HEK293 (cell line): ENCODE results near the gene MARCHF9.

Experiments used
- CTCF ChIA-PET: fragments of 350-600 bp; formaldehyde crosslinking; extraction: SDS; loops from one replicate; lab custom pipeline; 2021; ENCODE audit warnings: antibody characterized with exemption; lab: Yijun Ruan, JAX
- POLR2A ChIA-PET: fragments of 300-600 bp; formaldehyde crosslinking; extraction: SDS; loops from one replicate; lab custom pipeline; 2020; ENCODE audit warnings: antibody characterized with exemption, inconsistent platforms; lab: Yijun Ruan, JAX
- H3K27ac ChIP-seq: fragments of 200-500 bp; sonication (Bioruptor generic); 2 replicates; pipeline ENCODE4 v1.5.1; 2014; ENCODE audit warnings: low read depth, low read length, control low read depth, inconsistent platforms; ENCODE audit errors: extremely low read depth
- H3K36me3 ChIP-seq, 2 experiments: fragments of 200-500 bp in 1 of 2; sonication (Bioruptor generic) in 1 of 2; 1 replicate in 1 of 2; 2 replicates in 1 of 2; pipeline ENCODE4 v1.5.1; 2014 to 2017; ENCODE audit warnings: inconsistent platforms in 2 of 2, low read length in 2 of 2; ENCODE audit not compliant: control insufficient read depth in 2 of 2, insufficient read depth in 1 of 2
- H3K4me1 ChIP-seq: fragments of 200-500 bp; sonication (Bioruptor generic); 2 replicates; pipeline ENCODE4 v1.5.1; 2014; ENCODE audit warnings: mild to moderate bottlenecking, low read length, inconsistent platforms; ENCODE audit not compliant: control insufficient read depth, insufficient read depth
- H3K4me3 ChIP-seq: 2 replicates; pipeline ENCODE4 v1.5.1; 2011; ENCODE audit warnings: low read depth, mild to moderate bottlenecking, control low read depth, low read length, moderate library complexity
- H3K9me3 ChIP-seq: fragments of 200-500 bp; sonication (Bioruptor generic); 2 replicates; pipeline ENCODE4 v1.5.1; 2014; ENCODE audit warnings: low read depth, low read length, inconsistent platforms; ENCODE audit not compliant: control insufficient read depth, insufficient read depth
- HOXD13 ChIP-seq: sonication (generic); formaldehyde crosslinking; IDR thresholded peaks from 2 replicates; pipeline ENCODE4 v1.8.0; 2022; ENCODE audit warnings: missing genetic modification reagents, borderline replicate concordance
- MYNN ChIP-seq: fragments of 450-650 bp; formaldehyde crosslinking; IDR thresholded peaks from 2 replicates; pipeline ENCODE4 v1.5.1; 2016; ENCODE audit warnings: missing biosample characterization, missing genetic modification characterization, borderline replicate concordance
- SCRT1 ChIP-seq: fragments of 450-650 bp; formaldehyde crosslinking; IDR thresholded peaks from 2 replicates; pipeline ENCODE4 v1.5.1; 2016; ENCODE audit warnings: missing biosample characterization, missing genetic modification characterization, borderline replicate concordance
- SCRT2 ChIP-seq: fragments of 450-650 bp; formaldehyde crosslinking; IDR thresholded peaks from 2 replicates; pipeline ENCODE4 v1.5.1; 2016; ENCODE audit warnings: missing biosample characterization, missing genetic modification characterization
- ZNF280C ChIP-seq: fragments of 450-650 bp; formaldehyde crosslinking; IDR thresholded peaks from 2 replicates; pipeline ENCODE4 v1.5.1; 2016; ENCODE audit warnings: missing biosample characterization, missing genetic modification characterization
- ZNF830 ChIP-seq: fragments of 450-650 bp; IDR thresholded peaks from 2 replicates; pipeline ENCODE4 v1.5.0; 2018; ENCODE audit warnings: missing biosample characterization, missing genetic modification characterization, low read depth, mild to moderate bottlenecking, moderate library complexity
- TF ChIP-seq, protein P1 (sequence below): fragments of 450-650 bp; formaldehyde crosslinking; IDR thresholded peaks from 2 replicates; pipeline ENCODE4 v1.5.1; 2016; ENCODE audit warnings: missing biosample characterization, missing genetic modification characterization, low read depth
- TF ChIP-seq, protein P2 (sequence below): fragments of 450-650 bp; formaldehyde crosslinking; IDR thresholded peaks from 2 replicates; pipeline ENCODE4 v1.5.1; 2017; ENCODE audit warnings: missing biosample characterization, missing genetic modification characterization

Gene MARCHF9

GRCh38 chr12:57731411-57732080 lies 23.4 kb upstream of the MARCHF9 start (continued):
- TF ChIP-seq, protein P1, sequence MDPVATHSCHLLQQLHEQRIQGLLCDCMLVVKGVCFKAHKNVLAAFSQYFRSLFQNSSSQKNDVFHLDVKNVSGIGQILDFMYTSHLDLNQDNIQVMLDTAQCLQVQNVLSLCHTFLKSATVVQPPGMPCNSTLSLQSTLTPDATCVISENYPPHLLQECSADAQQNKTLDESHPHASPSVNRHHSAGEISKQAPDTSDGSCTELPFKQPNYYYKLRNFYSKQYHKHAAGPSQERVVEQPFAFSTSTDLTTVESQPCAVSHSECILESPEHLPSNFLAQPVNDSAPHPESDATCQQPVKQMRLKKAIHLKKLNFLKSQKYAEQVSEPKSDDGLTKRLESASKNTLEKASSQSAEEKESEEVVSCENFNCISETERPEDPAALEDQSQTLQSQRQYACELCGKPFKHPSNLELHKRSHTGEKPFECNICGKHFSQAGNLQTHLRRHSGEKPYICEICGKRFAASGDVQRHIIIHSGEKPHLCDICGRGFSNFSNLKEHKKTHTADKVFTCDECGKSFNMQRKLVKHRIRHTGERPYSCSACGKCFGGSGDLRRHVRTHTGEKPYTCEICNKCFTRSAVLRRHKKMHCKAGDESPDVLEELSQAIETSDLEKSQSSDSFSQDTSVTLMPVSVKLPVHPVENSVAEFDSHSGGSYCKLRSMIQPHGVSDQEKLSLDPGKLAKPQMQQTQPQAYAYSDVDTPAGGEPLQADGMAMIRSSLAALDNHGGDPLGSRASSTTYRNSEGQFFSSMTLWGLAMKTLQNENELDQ (tag by site-specific recombination): no peak

GRCh38 chr12:57732270-57732669 lies 22.6 kb upstream of the MARCHF9 start:
- ChIA-PET POLR2A (interaction anchor here (3.2 kb wide), 1 partner anchor 13 kb away, joined by 10 read pairs; the partner anchor contains the start of gene TSPAN31), CTCF (interaction anchor here (1.1 to 2.7 kb wide), 2 partner anchors 9 to 99 kb away, joined by 3 to 7 read pairs; partner anchors contain the start of gene B4GALNT1)
- Histone ChIP-seq H3K36me3 (no peaks in the 10 kb centered on the region), H3K27ac (no peak overlapping the region), H3K4me3 (no peak overlapping the region), H3K4me1 (peaks cover 3% of the 10 kb centered on the region; the same call in 1 of the 2 replicates), H3K9me3 (no peaks in the 10 kb centered on the region)
- TF ChIP-seq SCRT2 (tag by site-specific recombination) (peak; percentile 75), HOXD13 (CRISPR knock-in tag) (no peak)

GRCh38 chr12:57732726-57733593 lies 21.9 kb upstream of the MARCHF9 start:
- Histone ChIP-seq H3K27ac (no peak overlapping the region), H3K9me3 (no peaks in the 10 kb centered on the region), H3K4me1 (peaks cover 6% of the 10 kb centered on the region; the same call in 1 of the 2 replicates), H3K4me3 (no peak overlapping the region), H3K36me3 (no peaks in the 10 kb centered on the region)
- TF ChIP-seq, protein P2, sequence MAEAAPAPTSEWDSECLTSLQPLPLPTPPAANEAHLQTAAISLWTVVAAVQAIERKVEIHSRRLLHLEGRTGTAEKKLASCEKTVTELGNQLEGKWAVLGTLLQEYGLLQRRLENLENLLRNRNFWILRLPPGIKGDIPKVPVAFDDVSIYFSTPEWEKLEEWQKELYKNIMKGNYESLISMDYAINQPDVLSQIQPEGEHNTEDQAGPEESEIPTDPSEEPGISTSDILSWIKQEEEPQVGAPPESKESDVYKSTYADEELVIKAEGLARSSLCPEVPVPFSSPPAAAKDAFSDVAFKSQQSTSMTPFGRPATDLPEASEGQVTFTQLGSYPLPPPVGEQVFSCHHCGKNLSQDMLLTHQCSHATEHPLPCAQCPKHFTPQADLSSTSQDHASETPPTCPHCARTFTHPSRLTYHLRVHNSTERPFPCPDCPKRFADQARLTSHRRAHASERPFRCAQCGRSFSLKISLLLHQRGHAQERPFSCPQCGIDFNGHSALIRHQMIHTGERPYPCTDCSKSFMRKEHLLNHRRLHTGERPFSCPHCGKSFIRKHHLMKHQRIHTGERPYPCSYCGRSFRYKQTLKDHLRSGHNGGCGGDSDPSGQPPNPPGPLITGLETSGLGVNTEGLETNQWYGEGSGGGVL (tag by site-specific recombination): no peak
- TF ChIP-seq ZNF830 (tag by site-specific recombination) (no peak), SCRT2 (tag by site-specific recombination) (peak; percentile 95), MYNN (tag by site-specific recombination) (no peak), SCRT1 (tag by site-specific recombination) (peak; percentile 82; the same call in 1 of the 2 replicates), ZNF280C (tag by site-specific recombination) (no peak)
- ChIA-PET POLR2A (interaction anchor here (0.9 to 3.2 kb wide), 2 partner anchors 12 to 213 kb away, joined by 3 to 10 read pairs; partner anchors contain the start of genes DDIT3 and TSPAN31), CTCF (interaction anchor here (0.9 to 2.7 kb wide), 2 partner anchors 27 to 100 kb away, joined by 4 to 7 read pairs; partner anchors contain the start of gene B4GALNT1)
